ENCODE results near the gene IFT27.

GRCh38 chr22:36739185-36739584 lies 36.7 kb downstream of the IFT27 start:
- TF ChIP-seq YY1 (IDR thresholded peaks at IDR 0.05; ENCODE audit: low read depth) (no peak), EP300 (IDR thresholded peaks at IDR 0.05; ENCODE audit: borderline replicate concordance) (no peak)
